Activated CD4-positive, alpha-beta memory T cell treated with anti-CD3 and anti-CD28 coated beads, Interleukin-2, amount 10 ng/mL, durations not matched to agents 7 days and 5 days (primary cell): Measurements from ENCODE around the gene CDKL2. TPM values are rescaled to one million over a fixed set of nuclear protein-coding genes. Genes with fewer than 3 reads are reported as not detected.
"Not testable (repeated sequence)": the region's sequence is repeated elsewhere in the genome, so short reads cannot be mapped to it uniquely, and the experiment has no call there.

Experiments
- CTCF ChIA-PET: fragments of 350-600 bp; sonication (Branson Sonifier 250); formaldehyde crosslinking; loops from one replicate; lab custom pipeline; 2021; ENCODE audit warnings: antibody characterized with exemption, inconsistent platforms; lab: Charles Lee
- POLR2A ChIA-PET: fragments of 350-600 bp; sonication (Branson Sonifier 250); formaldehyde crosslinking; loops from one replicate; lab custom pipeline; 2021; ENCODE audit warnings: antibody characterized with exemption; lab: Charles Lee
- DNase-seq: peaks from one replicate; pipeline ENCODE4 v3.0.0-alpha.2; 2020
- H3K27ac Mint-ChIP-seq: one replicate; pipeline ENCODE4 v1.8.0; 2021; ENCODE audit warnings: mild to moderate bottlenecking, mixed read lengths
- H3K27me3 Mint-ChIP-seq: one replicate; pipeline ENCODE4 v1.8.0; 2021; ENCODE audit warnings: mixed read lengths
- H3K36me3 Mint-ChIP-seq: one replicate; pipeline ENCODE4 v1.8.0; 2021; ENCODE audit warnings: low read depth, mixed read lengths
- H3K4me1 Mint-ChIP-seq: one replicate; pipeline ENCODE4 v1.8.0; 2021; ENCODE audit warnings: mixed read lengths
- H3K4me3 Mint-ChIP-seq: one replicate; pipeline ENCODE4 v1.8.0; 2021; ENCODE audit warnings: mild to moderate bottlenecking, mixed read lengths
- H3K9me3 Mint-ChIP-seq: one replicate; pipeline ENCODE4 v1.8.0; 2021; ENCODE audit warnings: mixed read lengths
- total RNA-seq, 2 experiments: library from RNA; stranded (reverse); gene quantifications; one replicate each; pipeline ENCODE4 v1.2.3, GENCODE V29; 2021

CDKL2 gene
- total RNA-seq, 2 experiments from 2014 or later, result 1.3 to 1.4 TPM

- no peak for DNase-seq
- POLR2A ChIA-PET, result no interaction called here
- Mint-ChIP-seq H3K9me3 (no peaks in the 10 kb centered on the region), H3K4me3 (no peak overlapping the region), H3K36me3 (no peaks in the 10 kb centered on the region), H3K27ac (no peak overlapping the region), H3K27me3 (no peaks in the 10 kb centered on the region), H3K4me1 (peaks cover 4% of the 10 kb centered on the region)
- CTCF ChIA-PET, result interaction anchor here (0.7 kb wide), 1 partner anchor 21 kb away, joined by 5 read pairs; no protein-coding TSS in a partner anchor
Measured at GRCh38 chr4:75547647-75548387, 82.5 kb downstream of the CDKL2 start.

DNA sequence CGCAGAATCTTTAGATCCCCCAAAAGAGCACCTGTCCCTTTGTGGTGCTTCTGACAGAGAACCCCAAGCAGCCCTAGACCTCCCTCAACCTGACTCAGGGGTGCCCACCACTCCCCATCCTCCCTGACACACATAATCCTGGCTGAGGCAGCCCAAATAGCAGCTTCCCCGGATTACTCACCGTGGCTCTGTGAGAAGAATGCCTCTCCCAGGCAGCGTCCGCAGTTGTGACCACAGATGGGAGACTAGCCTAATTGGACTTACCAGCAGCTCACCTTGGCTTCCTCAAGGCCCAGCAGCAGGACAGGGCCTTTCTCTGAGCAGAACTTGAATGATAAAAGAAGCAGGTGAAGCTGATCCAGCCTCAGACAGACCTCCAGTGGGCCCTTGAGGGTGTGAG is 84.8 kb downstream of the CDKL2 start:
- ChIA-PET POLR2A (no interaction called here), CTCF (no interaction called here)
- Mint-ChIP-seq H3K4me3 (no peak overlapping the region), H3K36me3 (no peaks in the 10 kb centered on the region), H3K27ac (no peak overlapping the region), H3K9me3 (no peaks in the 10 kb centered on the region), H3K27me3 (no peaks in the 10 kb centered on the region), H3K4me1 (peaks cover 4% of the 10 kb centered on the region)
- no peak for DNase-seq

DNA sequence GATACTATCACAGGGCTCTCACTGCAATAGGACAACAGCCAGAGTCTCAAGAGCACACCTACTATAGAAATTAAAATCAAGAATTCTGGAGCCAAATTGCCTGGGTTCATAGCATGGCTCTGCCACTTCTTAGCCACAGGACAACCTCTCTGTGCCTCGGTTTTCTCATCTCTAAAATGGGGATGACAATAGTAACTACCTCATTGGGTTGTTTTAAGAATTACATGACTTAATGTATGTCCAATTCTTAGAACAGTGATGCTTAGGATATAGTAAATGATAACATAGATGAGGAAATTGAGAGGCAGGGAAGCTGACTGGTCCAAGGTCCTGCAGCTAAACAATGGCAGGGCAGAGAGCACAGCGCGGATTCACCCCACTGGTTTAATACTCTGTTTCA is 85.5 kb downstream of the CDKL2 start:
- H3K36me3 Mint-ChIP-seq, result no peaks in the 10 kb centered on the region
- H3K4me3 Mint-ChIP-seq, result no peak overlapping the region
- no peaks in the 10 kb centered on the region for H3K27me3 Mint-ChIP-seq
- DNase-seq, result no peak
- CTCF ChIA-PET, result no interaction called here
- no peaks in the 10 kb centered on the region for H3K9me3 Mint-ChIP-seq
- no peak overlapping the region for H3K27ac Mint-ChIP-seq
- POLR2A ChIA-PET, result no interaction called here
- peaks cover 4% of the 10 kb centered on the region for H3K4me1 Mint-ChIP-seq

GRCh38 chr4:75544220-75544619 is 86.1 kb downstream of the CDKL2 start:
- H3K27ac Mint-ChIP-seq, H3K4me1 Mint-ChIP-seq, H3K4me3 Mint-ChIP-seq, POLR2A ChIA-PET, DNase-seq, H3K27me3 Mint-ChIP-seq, H3K9me3 Mint-ChIP-seq, H3K36me3 Mint-ChIP-seq: not testable (repeated sequence)
- CTCF ChIA-PET, result interaction anchor here (0.5 to 0.9 kb wide), 2 partner anchors 25 to 41 kb away, joined by 3 read pairs; no protein-coding TSS in a partner anchor

DNA sequence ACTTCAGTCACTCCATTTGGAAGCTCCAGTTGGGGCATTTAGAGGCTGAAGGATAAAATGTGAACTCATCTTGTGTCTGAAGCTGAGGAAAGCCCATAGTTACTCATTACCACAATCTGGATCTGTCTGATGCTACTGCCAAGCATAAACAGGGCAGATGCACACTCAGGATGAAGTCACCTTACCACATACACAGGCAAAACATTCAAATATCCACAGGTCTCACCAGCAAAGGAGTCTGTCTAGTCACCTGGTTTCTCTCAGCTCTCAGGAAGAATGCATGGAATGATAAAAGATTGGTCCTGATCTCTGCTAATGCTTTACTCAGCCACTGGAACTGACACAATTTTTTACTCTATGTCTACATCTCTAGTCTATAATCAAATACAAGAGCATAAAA is 87.5 kb downstream of the CDKL2 start:
- CTCF ChIA-PET, result no interaction called here
- no peak overlapping the region for H3K27ac Mint-ChIP-seq
- no peak for DNase-seq
- H3K4me3 Mint-ChIP-seq, result no peak overlapping the region
- POLR2A ChIA-PET, result interaction anchor here (0.9 to 1.7 kb wide), 4 partner anchors 18 to 106 kb away, joined by 3 to 6 read pairs (median 4); partner anchors contain the start of genes RCHY1 and THAP6
- H3K9me3 Mint-ChIP-seq, result no peaks in the 10 kb centered on the region
- H3K4me1 Mint-ChIP-seq, result no peaks in the 10 kb centered on the region
- H3K27me3 Mint-ChIP-seq, result no peaks in the 10 kb centered on the region
- no peaks in the 10 kb centered on the region for H3K36me3 Mint-ChIP-seq

DNA sequence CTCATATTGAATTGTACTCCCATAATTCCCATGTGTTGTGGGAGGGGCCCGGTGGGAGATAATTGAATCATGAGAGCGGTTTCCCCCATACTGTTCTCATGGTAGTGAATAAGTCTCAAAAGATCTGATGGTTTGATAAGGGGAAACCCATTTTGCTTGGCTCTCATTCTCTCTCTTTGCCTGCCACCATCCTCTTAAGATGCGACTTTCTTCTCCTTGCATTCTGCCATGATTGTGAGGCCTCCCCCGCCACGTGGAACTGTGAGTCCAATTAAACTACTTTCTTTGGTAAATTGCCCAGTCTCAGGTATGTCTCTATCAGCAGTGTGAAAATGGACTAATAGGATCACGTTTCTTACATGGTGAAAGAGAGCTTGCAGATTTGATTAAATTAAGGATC is 93.0 kb downstream of the CDKL2 start:
- H3K4me3 Mint-ChIP-seq, H3K27me3 Mint-ChIP-seq, CTCF ChIA-PET: not testable (repeated sequence)

GRCh38 chr4:75533926-75534325 is 96.4 kb downstream of the CDKL2 start:
- CTCF ChIA-PET, H3K27ac Mint-ChIP-seq, H3K4me3 Mint-ChIP-seq, DNase-seq, H3K27me3 Mint-ChIP-seq, H3K4me1 Mint-ChIP-seq, POLR2A ChIA-PET: not testable (repeated sequence)
- Mint-ChIP-seq H3K36me3 (peaks cover 49% of the 10 kb centered on the region), H3K9me3 (peaks cover 16% of the 10 kb centered on the region)

More for the DNA sequence above, 93.0 kb downstream of the CDKL2 start:
- POLR2A ChIA-PET, H3K27ac Mint-ChIP-seq, DNase-seq, H3K9me3 Mint-ChIP-seq, H3K4me1 Mint-ChIP-seq: not testable (repeated sequence)
- peaks cover 21% of the 10 kb centered on the region for H3K36me3 Mint-ChIP-seq

- DNase-seq, H3K4me1 Mint-ChIP-seq, POLR2A ChIA-PET, CTCF ChIA-PET, H3K4me3 Mint-ChIP-seq, H3K27ac Mint-ChIP-seq, H3K27me3 Mint-ChIP-seq: not testable (repeated sequence)
- H3K9me3 Mint-ChIP-seq, result peaks cover 16% of the 10 kb centered on the region
- H3K36me3 Mint-ChIP-seq, result peaks cover 49% of the 10 kb centered on the region
Measured at GRCh38 chr4:75533339-75533887, 96.9 kb downstream of the CDKL2 start.

- H3K27ac Mint-ChIP-seq, DNase-seq, H3K4me3 Mint-ChIP-seq, H3K27me3 Mint-ChIP-seq, H3K4me1 Mint-ChIP-seq: not testable (repeated sequence)
- H3K36me3 Mint-ChIP-seq, result peaks cover 63% of the 10 kb centered on the region
- ChIA-PET CTCF (interaction anchor here (1.1 kb wide), 1 partner anchor 193 kb away, joined by 3 read pairs; the partner anchor contains the start of gene USO1), POLR2A (interaction anchor here (1.0 to 1.2 kb wide), 2 partner anchors 19 to 26 kb away, joined by 3 read pairs; no protein-coding TSS in a partner anchor)
- H3K9me3 Mint-ChIP-seq, result peaks cover 16% of the 10 kb centered on the region
Measured at GRCh38 chr4:75531536-75532143, 98.7 kb downstream of the CDKL2 start.

- H3K9me3 Mint-ChIP-seq, result peaks cover 16% of the 10 kb centered on the region
- POLR2A ChIA-PET, result interaction anchor here (1.0 kb wide), 1 partner anchor 18 kb away, joined by 3 read pairs; no protein-coding TSS in a partner anchor
- DNase-seq, result no peak
- no peaks in the 10 kb centered on the region for H3K27me3 Mint-ChIP-seq
- peaks cover 71% of the 10 kb centered on the region for H3K36me3 Mint-ChIP-seq
- H3K27ac Mint-ChIP-seq, result no peak overlapping the region
- peaks cover 3% of the 10 kb centered on the region for H3K4me1 Mint-ChIP-seq
- no peak overlapping the region for H3K4me3 Mint-ChIP-seq
- CTCF ChIA-PET, result interaction anchor here (0.5 kb wide), 1 partner anchor 69 kb away, joined by 5 read pairs; no protein-coding TSS in a partner anchor
Measured at GRCh38 chr4:75530556-75531322, 99.6 kb downstream of the CDKL2 start.
